NCI-H2227 treated with DMSO at 0.1 percent for 48 hours (cell line): ENCODE measurements around the gene SULT2B1.
"Not testable (repeated sequence)": the region's sequence is repeated elsewhere in the genome, so short reads cannot be mapped to it uniquely, and the experiment has no call there.

Experiments
- DNase-seq: peaks from one replicate; lab custom pipeline; 2025; lab: John Stamatoyannopoulos, UW

Gene SULT2B1

GRCh38 chr19:48551437-48552302 lies at the start of gene SULT2B1:
Gene SULT2B1, plus strand, starts transcription at chr19:48552172. Its CDS starts 81 bp downstream, at chr19:48552253.
- DNase-seq = no peak

DNA sequence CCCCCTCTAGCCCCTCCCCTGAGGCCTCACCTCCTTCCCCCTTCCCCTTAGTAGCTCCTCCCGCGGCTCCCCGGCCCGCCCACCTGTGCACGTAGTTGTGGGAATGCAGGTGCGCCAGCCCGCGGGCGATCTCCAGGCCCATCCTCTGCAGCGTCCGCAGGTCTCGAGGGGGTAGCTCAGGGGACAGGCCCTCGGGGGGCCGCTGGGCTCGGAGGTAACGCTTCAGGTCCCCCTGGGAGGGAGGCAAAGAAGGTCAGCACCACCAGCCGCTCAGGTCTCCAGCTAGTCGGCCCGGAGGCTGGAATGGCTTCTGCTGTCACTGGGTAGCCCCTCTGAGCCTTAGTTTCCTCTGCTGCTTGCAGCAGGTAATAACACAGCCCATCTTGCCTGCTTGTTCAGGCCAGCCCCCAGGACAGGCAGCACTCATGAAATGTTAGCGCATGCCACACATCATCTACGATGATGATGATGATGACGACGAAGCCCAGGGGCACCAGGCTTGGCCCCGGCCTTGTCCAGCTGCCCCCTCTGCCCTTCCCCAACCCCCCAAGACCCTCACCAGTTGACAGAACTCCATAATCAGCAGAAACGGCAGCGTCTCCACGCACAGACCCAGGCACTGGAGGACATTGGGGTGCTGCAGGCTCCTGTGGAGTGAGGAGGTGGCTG lies 49.5 kb upstream of the SULT2B1 start:
- DNase-seq = no peak

- peak; percentile 9 for DNase-seq
Measured at GRCh38 chr19:48506138-48506733, 45.7 kb upstream of the SULT2B1 start.

- no peak for DNase-seq
Measured at GRCh38 chr19:48507911-48508439, 44.0 kb upstream of the SULT2B1 start.

DNA sequence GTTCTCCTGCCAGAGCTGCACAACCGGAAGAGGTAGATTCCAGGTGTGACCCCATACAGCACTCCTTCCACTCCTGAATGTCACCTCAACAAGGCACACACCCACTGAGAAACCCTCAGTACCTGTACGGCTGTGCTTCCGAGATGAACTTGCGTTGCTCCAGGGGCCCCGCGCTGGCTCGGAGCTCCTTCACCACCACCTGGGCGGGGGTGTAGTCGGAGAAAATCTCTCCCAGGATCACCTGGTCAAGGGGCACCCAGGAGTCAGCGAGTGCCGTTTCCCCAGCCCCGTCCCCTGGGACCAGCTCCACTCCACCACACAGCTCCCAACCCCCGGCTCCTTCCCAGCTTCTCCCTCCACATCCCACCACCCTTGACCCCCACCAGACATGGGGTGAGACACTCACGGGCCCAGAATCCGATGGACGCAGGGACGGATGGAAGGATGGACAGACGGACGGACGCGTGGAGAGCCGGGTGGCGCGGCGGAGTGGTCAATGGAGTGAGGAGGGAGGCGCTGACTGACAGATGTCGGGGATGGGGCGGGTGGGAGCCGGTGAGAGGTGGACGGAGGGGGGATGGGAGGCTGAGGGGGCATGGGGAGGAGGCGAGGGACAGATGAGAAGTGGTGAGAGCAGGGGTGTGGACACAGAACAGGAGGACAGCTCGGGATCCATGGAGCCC lies 43.1 kb upstream of the SULT2B1 start:
- no peak for DNase-seq

GRCh38 chr19:48509467-48510194 lies 42.3 kb upstream of the SULT2B1 start:
- DNase-seq = no peak

GRCh38 chr19:48510421-48511268 lies 41.3 kb upstream of the SULT2B1 start:
- peak; percentile 44 for DNase-seq

GRCh38 chr19:48511321-48511731 lies 40.6 kb upstream of the SULT2B1 start:
- no peak for DNase-seq

DNA sequence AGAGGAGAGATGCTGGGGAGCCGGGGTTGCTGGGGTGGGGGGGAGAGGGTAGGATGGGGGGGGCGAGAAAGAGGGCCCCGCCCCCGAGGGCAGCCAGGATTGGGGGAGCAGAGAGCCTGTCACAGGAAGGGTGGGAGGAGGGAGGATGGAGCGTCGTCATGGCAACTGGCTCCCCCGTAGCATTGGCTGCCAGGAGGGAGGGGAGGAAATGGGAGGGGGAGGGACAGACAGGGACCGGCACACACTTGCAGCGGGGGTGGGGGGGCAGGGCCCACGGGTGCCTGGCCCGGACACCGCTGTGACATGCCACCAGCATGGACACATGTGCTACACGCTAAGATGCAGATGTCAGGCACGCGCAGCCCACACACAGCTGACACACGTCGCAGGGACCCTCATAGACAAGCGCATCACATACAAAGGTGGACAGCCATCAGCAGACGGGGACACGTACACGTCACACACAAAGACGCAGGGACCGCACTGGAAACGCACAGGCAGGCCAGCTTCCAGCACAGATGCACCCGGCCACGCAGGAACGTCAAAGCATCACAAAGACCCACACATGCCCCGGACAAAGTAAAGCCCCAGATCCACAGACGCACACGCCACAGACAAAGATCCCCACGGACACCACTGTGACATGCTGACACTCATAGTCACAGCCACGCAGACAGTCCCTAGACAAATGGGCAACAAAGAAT lies 40.0 kb upstream of the SULT2B1 start, which contains the start of gene LMTK3:
Gene LMTK3, minus strand, starts transcription at position 36 of the 704 bp plus-strand sequence. CDS start 259 bp downstream, outside the sequence.
- peak; percentile 77 for DNase-seq

- no peak for DNase-seq
Measured at GRCh38 chr19:48512504-48513288, 39.3 kb upstream of the SULT2B1 start.

- peak; percentile 68 for DNase-seq
Measured at GRCh38 chr19:48513289-48514122, 38.5 kb upstream of the SULT2B1 start.

DNA sequence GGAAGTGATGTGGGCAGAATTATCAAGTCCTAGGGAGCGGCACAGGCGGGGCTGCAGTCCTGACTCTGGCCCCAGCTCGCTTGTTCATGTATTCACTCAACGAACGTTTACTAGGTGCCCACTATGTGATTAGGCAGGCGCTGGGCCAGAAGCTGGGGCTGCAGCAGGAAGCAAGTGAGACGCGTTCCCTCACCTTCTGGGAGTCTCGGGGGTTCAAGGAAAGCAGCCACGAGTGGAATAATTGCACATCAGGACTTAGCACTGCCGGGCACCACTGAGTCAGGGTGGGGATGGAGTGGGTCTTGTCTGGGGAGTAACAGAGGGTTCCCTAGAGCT lies 37.9 kb upstream of the SULT2B1 start:
- no peak for DNase-seq

DNA sequence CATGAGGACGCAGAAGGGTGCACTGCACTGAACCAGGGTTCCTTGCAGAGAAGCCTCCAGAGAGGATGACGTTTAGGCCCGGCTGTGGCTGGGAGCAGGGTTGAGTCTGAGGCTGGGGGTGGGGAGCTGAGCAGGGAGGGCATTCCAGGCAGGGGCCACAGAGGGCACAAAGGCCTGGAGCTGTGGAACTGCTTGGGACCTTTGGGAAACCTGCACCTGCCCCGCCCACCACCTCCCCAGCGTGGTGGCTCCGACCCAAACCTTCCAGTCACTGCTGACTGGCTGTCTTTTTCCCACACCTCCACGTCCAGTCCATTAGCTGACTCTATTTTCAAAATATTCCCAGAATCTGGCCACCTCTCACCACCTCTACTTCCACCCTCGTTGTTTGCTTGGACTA lies 35.4 kb upstream of the SULT2B1 start:
- DNase-seq = no peak

- DNase-seq = no peak
Measured at GRCh38 chr19:48518207-48518606, 33.8 kb upstream of the SULT2B1 start.

- DNase-seq = not testable (repeated sequence)
Measured at GRCh38 chr19:48519426-48519825, 32.5 kb upstream of the SULT2B1 start.

GRCh38 chr19:48520134-48520533 lies 31.8 kb upstream of the SULT2B1 start:
- DNase-seq = no peak

DNA sequence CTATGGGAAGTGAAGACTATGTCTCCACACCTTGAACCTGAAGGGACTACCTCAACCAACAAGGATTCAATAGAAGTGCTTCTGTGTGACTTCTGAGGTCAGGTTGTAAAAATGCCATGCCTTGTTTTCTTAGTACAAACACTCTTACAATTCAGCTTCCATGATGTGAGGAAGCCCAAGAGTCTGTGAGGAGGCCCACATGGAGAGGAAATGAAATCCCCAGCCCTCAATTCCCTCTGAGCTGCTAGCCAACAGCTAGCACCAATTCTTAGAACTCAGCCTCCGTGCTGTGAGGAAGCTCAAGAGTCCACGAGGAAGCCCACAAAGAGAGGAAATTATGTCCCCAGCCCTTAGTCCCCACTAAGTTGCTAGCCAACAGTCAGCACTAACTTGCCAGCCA lies 27.8 kb upstream of the SULT2B1 start:
- no peak for DNase-seq

DNA sequence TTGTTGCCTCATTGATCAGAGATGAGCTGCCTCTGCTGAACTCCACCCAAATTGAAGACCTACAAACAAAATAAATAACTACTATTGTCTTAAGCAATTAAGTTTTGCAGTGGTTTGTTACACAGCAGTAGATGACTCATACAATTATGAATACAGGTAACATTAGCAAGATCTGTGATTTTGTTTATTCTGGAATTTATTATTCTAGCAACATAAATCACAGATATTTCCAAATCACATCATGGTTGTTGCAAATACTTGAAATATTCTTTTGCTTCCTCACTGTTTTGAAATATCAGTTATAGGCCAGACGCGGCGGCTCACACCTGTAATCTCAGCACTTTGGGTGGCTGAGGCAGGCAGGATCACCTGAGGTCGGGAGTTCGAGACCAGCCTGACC lies 27.2 kb upstream of the SULT2B1 start:
- DNase-seq = no peak
